ENCODE data around the gene GREB1. TPM values are rescaled to one million over a fixed set of nuclear protein-coding genes. Genes with fewer than 3 reads are reported as not detected.

Gene GREB1
- total RNA-seq, 4 donors from 2014 or later = 3.1 to 8.8 (median 6.5) TPM

GRCh38 chr2:11633923-11634478 lies 100.2 kb downstream of the GREB1 start:
- Histone ChIP-seq H3K36me3 (peaks cover 0 to 33% of the 10 kb centered on the region in 2 donors), H3K4me3 (no peak overlapping the region), H3K27ac (no peak overlapping the region), H3K9me3 (no peaks in the 10 kb centered on the region), H3K4me1 (no peaks in the 10 kb centered on the region), H3K27me3 (no peaks in the 10 kb centered on the region)
- ATAC-seq = no peak
- TF ChIP-seq POLR2A (IDR thresholded peaks at IDR 0.05) (no peak), EP300 (IDR thresholded peaks at IDR 0.05) (no peak), CTCF (IDR thresholded peaks at IDR 0.05) (no peak), POLR2AphosphoS5 (IDR thresholded peaks at IDR 0.05) (no peak)
- WGBS, 2 donors (ENCODE audit: low coverage in 1 of 2) = 94% methylated on average over 7 of the region's 28 CpGs; no CpG with 5 or more reads in 1 of the 2 donors

GRCh38 chr2:11634584-11634983 lies 100.7 kb downstream of the GREB1 start:
- no peak for ATAC-seq
- Histone ChIP-seq H3K36me3 (peaks cover 0 to 36% of the 10 kb centered on the region in 2 donors), H3K4me3 (no peak overlapping the region), H3K27me3 (no peaks in the 10 kb centered on the region), H3K27ac (no peak overlapping the region), H3K4me1 (no peaks in the 10 kb centered on the region), H3K9me3 (no peaks in the 10 kb centered on the region)
- no peak for TF ChIP-seq POLR2AphosphoS5 (IDR thresholded peaks at IDR 0.05)
- no peak for TF ChIP-seq CTCF (IDR thresholded peaks at IDR 0.05)
- WGBS, 2 donors (ENCODE audit: low coverage in 1 of 2) = 87 to 88% methylated on average over 9 to 14 of the region's 15 CpGs

GRCh38 chr2:11635141-11635540 lies 101.3 kb downstream of the GREB1 start:
- Histone ChIP-seq H3K4me1 (no peaks in the 10 kb centered on the region), H3K36me3 (peaks cover 0 to 36% of the 10 kb centered on the region in 2 donors), H3K4me3 (no peak overlapping the region), H3K27ac (no peak overlapping the region), H3K9me3 (no peaks in the 10 kb centered on the region), H3K27me3 (no peaks in the 10 kb centered on the region)
- WGBS, 2 donors (ENCODE audit: low coverage in 1 of 2) = no CpG with 5 or more reads among the region's 15 CpGs
- no peak for TF ChIP-seq CTCF (IDR thresholded peaks at IDR 0.05)
- no peak for TF ChIP-seq POLR2AphosphoS5 (IDR thresholded peaks at IDR 0.05)
- no peak for TF ChIP-seq EP300 (IDR thresholded peaks at IDR 0.05)
- TF ChIP-seq POLR2A (IDR thresholded peaks at IDR 0.05) = no peak
- ATAC-seq = no peak

- whole genome bisulfite sequencing, 2 donors (ENCODE audit: low coverage in 1 of 2) = 61 to 79% methylated on average over 10 of the region's 11 CpGs
- TF ChIP-seq POLR2AphosphoS5 (IDR thresholded peaks at IDR 0.05) = no peak
- TF ChIP-seq POLR2A (IDR thresholded peaks at IDR 0.05) = no peak
- TF ChIP-seq CTCF (IDR thresholded peaks at IDR 0.05) = no peak
- no peak for TF ChIP-seq EP300 (IDR thresholded peaks at IDR 0.05)
- no peak for ATAC-seq
- H3K9me3 ChIP-seq = no peaks in the 10 kb centered on the region
- no peaks in the 10 kb centered on the region for H3K27me3 ChIP-seq
- no peak overlapping the region for H3K27ac ChIP-seq
- no peak overlapping the region for H3K4me3 ChIP-seq
- no peaks in the 10 kb centered on the region for H3K4me1 ChIP-seq
- peaks cover 0 to 36% of the 10 kb centered on the region in 2 donors for H3K36me3 ChIP-seq
Observed at GRCh38 chr2:11636593-11637295, 102.9 kb downstream of the GREB1 start.

GRCh38 chr2:11637546-11637945 lies 103.7 kb downstream of the GREB1 start:
- 92 to 100% methylated on average over 5 to 6 of the region's 15 CpGs for WGBS, 2 donors (ENCODE audit: low coverage in 1 of 2)
- Histone ChIP-seq H3K4me3 (no peak overlapping the region), H3K9me3 (no peaks in the 10 kb centered on the region), H3K27me3 (no peaks in the 10 kb centered on the region), H3K4me1 (no peaks in the 10 kb centered on the region), H3K27ac (no peak overlapping the region), H3K36me3 (peaks cover 0 to 34% of the 10 kb centered on the region in 2 donors)
- TF ChIP-seq POLR2AphosphoS5 (IDR thresholded peaks at IDR 0.05) (no peak), CTCF (IDR thresholded peaks at IDR 0.05) (no peak), EP300 (IDR thresholded peaks at IDR 0.05) (no peak), POLR2A (IDR thresholded peaks at IDR 0.05) (no peak)
- ATAC-seq = no peak

All from gastroesophageal sphincter (tissue), 4 donors.